Activated CD8-positive, alpha-beta memory T cell treated with anti-CD3 and anti-CD28 coated beads, Interleukin-2, amount 50 U/mL, for 4 hours (primary cell): Measurements from ENCODE around the gene HOXC9.

ENCODE experiments used
- DNase-seq: peaks from one replicate; pipeline ENCODE4 v3.0.0-alpha.2; 2020

The HOXC9 gene

DNA sequence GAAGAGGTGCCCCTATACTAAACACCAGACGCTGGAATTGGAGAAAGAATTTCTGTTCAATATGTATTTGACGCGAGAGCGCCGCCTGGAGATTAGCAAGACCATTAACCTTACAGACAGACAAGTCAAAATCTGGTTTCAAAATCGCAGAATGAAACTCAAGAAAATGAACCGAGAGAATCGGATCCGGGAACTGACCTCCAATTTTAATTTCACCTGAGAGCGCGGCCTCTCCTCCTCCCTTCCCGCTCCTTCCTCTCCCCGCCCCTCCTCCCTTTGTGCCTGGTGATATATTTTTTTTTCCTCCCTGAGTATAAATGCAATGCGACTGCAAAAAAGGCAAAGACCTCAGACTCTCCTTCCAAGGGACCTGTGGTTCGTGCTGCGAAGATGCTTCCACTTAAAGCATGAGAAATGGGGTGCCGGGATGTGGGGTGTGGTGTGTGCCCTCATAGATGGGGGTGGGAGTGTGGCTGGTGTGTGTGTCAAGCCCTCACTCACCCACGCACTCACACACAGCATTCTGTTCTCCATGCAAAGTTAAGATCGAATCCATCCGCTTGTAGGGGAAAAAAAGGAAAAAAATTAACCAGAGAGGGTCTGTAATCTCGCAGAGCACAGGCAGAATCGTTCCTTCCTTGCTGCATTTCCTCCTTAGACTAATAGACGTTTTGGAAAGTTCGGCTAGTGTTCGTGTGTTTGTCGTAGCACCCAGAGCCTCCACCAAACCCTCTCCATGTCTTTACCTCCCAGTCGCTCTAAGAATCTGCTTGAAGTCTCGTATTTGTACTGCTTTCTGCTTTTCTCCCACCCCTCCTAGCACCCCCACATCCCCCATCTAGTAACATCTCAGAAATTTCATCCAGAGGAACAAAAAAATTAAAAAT lies 10.5 kb upstream of the HOXC9 start:
- no peak for DNase-seq

DNA sequence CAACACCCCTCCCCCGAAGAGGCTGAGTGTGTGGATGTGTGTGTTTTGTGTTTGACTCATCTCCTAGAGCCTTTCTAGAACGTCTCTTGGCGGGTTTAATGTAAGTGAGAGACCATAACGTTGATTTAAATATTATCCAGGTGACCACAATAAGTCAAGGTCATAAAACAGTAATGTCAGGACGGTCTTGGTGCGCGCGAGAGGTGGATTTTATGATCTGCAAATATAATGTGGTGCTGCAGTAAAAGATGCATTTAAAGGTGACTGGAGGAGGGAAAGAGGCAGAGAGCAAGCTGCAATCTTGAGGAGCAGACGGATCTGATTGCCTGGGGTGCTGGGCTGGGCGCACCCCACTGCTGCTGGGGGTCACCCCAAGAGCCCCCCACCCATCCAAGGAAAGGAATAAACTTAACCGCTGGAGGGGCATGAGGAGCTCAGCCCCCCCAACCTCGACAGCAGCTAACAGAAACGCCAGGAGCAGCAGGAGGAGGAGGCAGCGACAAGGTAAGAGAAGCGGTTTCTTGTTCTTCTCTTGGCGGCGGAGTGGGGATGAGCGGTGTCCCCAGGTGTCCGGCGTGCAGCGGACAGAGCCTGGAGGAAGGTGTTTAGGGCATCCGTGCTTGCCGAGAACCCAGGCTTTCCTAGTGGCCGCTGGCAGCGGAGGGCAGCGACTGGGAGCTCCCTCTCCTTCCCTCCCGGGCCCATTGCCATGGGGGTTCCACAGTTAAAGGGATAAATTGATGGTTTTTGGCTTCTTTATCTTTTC lies 9.5 kb upstream of the HOXC9 start:
- DNase-seq, result no peak

DNA sequence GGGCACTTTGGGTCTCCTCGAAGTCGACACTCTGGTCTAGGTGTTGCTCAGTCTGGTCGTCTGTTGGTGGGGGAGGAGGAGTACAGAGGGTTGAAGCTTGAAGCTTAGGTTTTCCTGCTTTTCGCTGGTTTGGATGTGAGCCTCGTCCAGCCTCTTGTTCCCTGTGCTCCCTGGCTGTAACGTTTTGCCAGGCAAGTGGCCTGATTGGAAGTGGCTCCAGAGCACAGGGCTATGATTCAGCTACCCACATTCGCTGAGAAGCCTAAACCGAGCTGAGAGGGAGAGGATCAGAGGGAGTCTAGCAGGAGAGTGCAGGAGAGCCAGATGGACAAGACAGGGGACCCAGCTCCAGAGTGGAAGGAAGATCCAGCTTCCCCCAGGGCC lies 8.9 kb upstream of the HOXC9 start:
- no peak for DNase-seq

DNA sequence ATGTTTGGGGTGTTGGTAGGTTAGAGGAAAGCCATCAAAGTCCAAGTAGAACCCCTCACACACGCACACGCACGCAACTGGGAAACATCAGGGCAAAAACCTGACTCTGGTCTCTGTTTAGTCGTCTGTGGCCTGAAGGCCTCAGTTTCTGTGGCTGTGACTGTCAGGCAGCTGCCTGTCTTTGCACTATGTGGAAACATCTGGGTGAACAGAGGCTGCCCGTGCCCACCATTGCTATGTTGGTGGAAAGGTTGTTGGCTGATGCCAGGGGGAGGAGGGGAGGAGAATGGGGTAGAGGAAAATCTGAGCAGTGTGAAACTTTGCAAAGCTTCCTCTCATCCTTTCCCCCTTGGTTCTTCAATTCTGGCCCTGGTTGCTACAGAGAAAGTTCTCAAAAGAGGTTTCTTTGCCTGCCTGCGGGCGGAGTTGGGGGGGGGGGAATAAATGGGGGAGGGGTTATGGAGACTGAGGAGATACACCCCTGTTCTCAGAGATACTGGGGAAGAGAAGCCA lies 7.5 kb upstream of the HOXC9 start:
- DNase-seq, result no peak

DNA sequence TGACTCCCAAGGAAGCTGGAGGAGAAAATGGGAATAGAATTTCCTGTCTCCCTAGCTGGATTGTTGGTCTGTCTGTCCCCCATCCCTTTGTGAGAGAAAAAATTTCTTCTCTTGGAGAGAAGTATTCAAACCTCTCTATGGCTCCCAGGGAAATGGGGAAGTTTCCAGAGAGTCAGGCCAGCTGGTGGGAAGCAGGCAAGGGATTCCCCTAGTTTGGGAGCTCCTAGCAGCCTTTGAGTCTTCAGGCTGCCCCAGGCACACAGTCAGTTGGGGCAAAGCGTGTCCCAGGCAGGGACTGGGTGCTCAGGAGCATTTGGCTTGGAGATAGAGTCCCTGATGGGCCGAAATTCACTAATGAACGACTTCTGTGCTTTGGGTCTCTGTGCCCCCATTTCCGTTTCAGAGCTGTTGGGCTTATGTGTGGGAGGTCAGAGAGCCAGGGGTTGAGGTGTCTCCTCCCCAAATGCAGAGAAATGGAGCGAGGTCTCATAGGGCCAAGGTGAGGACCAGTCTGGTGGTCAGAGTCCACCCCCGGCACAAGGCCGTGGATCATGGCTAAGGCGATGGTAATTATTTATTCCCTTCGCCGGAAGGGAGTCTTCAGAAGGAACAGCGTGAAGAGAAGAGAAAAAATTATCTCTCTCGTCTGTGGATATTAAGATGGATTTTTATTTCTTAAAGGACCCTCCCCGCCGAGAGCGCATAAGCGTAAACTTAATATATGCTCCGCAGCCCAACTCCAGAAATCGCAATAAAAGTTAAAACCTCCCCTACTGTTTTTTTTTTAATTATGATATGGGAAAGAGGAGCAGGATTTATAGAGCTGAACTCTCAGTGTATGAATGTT lies 6.6 kb upstream of the HOXC9 start:
- no peak for DNase-seq

DNA sequence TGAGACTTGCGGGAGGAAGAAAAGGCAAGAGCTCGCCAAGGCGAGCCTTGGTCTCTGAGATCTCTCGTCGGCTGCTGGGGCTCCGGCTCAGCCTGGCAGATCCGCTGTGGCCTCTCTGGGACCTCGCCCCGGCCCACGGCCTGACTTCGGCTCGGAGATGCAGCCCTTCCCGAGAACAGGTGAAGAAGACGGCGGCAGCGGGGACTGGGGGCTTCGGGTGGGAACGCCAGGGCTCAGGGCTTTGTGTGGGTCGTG lies 6.0 kb upstream of the HOXC9 start:
- DNase-seq, result no peak

DNA sequence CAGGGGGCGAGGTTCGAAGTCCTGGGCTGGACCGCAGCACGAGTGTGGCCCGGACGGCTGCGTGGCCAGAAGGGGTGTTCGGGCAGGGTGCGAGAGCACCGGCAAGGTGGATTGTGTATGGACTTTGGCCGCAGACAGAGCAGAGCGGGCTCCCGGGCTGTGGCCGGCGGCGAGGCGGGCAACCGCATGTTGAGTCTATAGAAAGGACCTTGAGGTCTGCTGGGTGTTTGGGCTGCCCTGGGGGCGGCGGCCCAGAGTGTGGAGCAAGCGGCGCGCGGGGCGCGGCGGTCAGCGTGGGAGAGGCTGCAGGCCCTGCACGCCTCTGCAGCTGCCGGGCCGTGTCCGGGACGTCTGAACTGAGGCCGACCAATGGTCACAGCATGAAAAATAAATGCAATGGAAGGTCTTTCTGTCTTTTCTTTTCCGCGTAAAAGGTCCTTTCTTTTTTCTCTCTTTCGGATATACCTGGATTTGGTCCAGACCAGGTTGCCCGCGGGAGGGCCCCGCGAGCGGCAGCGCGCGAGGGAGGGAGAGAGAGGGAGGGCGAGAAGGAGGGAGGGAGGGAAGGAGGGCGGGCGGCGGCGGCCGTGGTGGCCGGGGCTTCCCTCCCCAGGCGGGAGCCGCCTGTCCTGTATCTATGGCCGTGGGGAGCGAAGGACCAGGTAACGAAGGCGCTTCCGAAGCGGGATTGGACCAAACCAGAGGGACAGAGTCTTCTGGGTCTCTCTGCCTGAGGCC lies 5.5 kb upstream of the HOXC9 start:
- DNase-seq, result no peak

DNA sequence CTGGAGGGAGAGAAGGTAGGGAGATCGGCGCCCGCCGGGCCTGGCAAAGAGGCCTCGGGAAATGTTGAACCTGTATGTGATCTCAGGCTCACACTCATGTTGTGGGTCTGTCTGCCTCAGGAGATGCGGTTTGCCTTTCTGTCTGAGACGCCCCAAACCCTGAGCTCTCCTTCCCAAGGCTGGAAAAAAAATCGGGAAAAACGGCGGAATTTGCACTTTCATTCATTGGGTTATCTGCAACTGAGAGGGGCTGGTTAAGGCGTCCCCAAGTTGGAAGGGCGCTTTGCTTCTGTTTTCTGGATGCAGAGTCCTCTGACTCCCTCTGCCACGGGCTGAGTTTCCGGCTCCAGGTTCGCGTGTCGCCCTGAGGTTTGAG lies 5.0 kb upstream of the HOXC9 start:
- DNase-seq, result no peak

DNA sequence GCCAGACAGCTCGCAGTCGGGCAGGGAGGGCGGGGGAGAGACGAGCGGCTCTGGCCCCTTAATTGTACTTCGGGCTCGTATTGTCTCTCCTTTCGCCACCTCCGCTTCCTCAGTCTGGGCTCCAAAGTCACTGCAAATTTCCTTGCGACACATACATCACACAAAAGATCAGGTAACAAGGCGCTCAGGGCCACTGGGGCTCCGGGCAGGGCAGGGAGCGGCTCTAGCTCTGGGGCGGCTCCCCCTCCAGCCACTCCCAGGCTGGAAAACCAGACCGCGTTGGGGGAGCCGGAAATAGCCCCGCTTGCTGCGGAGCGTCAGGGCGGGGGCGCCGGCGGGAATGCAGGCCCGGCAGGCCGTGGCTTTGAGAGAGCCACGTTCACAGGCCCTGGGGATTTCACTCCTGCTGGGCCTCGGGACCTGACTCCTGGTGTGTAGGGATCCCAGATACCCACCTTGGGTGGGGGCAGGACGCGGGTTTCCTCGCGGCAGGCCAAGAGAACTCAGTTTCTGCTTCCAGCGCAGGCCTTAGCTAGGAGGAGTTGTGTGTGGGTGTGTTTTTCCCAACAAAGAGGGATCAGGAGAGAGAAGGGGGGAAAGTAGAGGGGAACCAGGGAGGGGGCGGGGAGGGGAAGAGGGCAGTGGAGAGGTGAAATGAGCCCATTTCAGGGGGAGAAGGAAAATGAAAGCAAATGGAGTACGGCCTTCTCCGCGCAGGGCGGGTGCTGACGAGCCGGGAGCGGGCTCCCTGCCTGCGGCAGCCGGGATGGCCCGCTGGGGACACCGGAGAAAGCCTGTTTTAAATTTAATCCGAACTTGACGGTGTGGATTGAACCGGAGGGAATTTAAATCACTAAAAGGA lies 4.4 kb upstream of the HOXC9 start:
- DNase-seq, result no peak

DNA sequence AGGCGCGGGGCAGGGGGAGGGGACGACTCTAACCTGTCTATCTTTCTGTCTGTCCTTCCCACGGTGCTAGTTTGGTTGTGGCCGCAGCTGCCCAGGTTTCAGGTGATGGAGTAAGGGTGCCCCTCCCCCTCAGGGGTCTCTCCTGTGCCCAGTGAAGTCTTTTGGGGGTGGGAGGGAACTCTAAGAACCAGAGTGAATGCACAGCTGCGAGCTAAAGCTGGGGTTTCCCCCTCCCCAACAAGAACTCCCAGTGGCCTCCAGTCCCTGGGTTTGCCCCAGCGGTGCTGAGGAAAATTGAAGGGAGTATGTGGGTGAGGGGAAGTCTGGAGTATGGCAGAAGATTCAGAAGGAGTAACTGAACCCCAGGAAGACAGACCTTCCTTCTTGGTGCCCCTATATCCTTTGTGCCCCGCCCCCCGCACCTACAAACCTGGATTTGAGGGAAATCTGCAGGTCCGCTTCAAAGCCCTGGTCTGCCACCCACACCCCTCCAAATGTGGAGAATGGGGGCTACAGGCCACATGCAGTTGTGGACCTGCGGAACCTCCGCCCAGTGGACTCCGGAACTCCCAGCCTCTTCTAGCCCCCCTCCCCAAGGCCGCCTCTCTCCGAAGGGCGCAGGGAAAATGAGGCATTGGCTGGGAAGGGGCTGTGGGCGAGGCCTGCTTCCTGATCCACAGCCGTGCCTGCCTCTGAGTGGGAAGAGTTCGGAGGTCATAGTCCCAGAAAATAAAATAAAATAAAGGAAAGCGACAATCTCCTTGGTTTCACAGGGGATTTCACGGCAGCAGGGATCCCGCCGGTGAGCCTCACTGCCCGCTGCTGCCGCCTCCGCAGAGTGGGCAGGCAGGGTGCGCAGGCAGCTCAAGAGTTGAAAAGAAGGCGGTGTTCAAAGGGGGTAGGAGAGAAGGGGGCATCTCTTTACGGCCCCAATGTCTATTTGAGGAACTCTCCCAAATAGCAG lies 3.4 kb upstream of the HOXC9 start:
- DNase-seq, result no peak

DNA sequence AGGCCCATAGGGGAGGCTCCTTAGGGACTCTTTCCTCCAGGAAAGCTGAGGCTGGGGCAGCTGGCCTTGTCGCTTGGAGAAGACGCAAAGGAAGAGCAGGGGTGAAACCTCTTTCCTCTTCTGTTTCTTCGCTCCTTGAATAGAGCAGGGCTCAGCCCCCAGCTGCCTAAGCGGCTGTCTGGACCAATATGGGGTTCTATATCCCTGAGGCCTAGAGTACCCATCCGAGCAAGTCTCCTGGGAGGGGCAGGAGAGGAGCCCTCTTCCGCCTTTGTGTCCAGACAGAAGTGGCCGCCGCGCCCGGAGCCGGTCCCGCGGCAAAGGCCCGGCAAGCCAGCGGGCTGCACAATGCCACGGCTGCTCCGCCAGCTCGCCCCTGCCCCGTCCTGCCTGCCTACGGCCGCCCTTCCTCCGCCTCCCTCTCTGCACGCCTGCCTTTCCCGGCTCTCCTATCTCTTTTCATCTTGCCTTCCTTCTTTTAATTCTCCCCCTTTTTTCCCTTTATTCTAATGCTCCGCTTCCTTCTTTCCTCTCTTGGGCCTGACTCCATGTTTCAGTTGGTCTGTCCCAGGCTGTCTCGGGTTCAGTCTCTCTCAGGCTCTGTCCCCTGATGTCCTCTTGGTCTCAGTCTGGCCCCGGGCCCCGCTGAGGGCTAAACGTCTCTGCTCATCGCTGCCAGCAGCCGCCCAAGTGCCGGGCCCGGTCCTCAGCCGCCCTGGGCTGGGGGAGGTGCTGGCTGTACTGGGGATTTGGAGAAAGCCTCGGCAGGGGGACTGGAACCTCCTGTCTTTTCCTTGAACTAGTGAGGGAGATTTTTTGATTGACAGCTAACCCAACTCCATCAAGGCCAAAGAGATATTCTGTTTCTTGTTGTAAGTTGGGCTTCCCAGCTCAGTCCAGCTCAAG lies 2.5 kb upstream of the HOXC9 start:
- no peak for DNase-seq

DNA sequence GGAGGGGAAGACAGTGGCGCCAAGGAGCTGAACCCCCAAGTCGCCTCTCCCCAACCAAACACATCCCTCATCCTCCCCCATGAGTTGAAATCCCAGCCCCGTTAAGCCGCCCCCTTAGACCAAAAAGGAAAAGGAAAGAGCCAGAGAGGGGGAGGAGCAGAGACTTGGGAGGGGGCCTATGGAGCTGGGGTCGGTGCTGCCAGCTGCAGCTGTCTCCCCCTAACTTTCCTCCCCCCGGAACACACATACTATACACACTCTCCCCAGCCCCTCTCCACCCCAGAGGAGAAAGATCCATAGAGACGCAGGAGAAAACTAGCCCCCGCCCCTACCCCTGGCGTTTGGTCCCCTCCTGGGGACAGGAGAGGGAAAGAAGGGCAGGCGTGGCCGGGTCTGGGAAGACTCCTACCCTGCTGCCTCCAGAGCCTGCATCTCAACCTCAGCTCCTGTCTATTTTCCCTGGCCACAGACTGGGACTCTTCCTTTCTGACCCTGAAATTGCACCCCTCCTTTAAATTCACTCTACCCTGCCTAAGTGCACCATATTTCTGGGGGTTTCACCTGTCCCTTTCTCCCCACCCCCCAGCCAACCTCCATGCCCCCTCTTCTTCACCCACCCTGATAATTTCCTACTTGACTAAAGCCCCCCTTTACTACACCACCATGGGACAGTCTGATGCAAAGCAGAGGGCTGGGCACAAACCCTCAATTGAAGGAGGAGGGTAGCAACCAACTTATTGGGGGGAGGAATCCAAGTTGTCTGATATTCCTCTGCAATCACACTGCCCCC lies 1.7 kb upstream of the HOXC9 start:
- DNase-seq, result no peak

DNA sequence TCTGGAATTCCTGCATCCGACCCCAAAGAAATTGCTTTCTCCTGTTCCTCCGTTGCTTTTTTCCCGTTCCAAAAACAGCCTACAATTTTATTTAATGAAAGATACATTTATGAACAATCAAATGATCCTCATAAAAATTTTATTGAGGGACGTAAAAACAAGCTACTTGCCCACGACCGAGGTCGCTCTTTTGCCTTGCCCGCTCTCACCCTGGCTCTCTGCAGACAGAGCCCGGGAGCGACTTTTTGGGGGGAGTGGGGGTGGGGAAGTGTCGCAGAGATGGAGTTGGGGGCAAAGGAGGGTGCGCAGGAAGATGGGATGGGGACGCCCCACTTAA lies 1.1 kb upstream of the HOXC9 start:
- DNase-seq, result no peak

DNA sequence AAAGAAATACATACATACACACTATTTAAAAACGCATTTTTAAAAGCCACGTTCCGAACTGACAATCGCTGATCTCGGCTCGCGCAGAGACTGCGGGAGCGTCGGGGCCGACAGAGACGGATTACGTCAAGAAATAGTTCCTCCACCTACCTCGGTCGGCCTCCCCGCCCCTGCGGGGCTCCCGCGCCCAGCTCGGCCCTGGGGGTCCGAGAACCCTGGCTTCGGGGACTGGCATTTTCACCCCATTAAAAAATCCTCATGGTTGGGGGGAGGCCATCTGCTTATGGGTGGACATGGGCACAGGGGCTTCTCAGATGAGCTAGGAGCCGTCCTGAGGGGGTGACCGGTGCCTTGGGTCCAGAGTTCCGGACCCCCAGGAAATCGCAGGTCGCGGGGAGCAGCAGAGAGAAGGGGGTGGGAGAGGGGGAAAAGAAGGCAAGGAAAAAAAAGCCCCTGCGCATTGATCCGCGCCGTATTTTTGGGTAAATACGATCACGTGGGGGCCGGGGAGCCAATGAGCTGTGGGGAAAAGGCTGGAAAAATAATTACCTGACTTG lies 324 bp upstream of the HOXC9 start:
- DNase-seq, result no peak

DNA sequence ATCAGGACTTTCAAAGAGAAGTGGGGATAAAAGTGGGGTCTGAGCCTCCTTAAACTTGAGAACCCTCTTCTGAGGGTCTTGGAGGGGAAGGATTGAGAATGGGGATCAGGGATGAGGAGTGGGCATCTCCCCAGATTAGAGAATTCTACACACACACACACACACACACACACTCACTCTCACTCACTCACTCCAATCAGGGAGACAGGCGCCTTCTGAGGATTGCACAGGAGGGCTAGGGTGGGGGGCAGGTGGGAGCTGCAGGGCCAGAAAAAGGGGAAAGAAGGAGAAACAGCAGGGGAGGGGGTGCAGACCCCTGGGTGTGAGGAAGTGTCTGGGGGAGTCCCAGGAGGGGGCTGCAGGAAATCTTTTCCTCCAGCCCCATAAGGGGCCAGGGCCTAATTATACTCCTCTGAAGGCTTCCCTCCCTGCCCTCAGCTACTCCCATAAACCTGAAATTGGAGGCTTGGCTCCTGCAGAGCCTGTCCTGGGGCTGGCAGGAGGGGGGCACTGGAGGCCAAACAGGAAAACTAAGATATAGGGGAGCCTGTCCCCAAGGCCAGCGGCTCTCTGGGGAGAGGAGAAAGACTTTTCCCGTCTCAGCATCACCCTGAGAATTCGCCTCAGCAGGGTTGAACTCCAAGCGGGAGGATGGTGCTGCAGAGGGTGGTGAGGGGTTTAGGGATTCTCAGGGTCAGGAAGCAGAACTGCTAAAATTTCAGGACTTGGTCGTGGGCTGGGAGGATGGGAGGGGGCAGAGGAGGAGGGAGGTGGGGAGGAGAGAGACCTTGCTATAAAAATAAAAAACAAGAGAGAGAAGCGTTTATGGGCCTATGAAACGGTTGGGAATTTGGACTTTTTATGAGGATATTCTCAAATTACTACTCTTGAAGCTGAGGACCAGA lies 1.6 kb downstream of the HOXC9 start:
- DNase-seq, result no peak

DNA sequence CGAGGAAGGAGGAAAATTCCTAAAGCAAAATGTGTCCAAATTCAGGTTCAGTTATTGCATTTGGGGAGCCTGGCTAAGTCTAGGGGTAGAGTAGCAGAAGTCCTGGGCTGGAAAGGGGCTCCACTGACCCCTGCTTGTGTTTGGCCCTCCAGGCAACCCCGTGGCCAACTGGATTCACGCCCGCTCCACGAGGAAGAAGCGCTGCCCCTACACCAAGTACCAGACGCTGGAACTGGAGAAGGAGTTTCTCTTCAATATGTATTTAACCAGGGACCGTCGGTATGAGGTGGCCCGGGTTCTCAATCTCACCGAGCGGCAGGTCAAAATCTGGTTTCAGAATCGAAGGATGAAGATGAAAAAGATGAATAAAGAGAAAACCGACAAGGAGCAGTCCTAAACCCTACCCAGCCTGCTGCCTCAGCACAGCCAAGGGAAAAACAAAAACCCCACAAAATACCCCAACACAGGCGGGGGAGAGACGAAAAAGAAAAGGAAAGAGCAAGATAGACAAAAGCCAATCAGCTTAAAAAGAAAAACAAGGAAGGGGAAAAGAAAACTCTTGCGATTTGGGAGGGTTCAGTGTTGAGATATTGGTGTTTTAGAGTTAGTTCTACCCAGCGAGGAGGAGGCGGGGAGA lies 2.4 kb downstream of the HOXC9 start:
- DNase-seq, result no peak

DNA sequence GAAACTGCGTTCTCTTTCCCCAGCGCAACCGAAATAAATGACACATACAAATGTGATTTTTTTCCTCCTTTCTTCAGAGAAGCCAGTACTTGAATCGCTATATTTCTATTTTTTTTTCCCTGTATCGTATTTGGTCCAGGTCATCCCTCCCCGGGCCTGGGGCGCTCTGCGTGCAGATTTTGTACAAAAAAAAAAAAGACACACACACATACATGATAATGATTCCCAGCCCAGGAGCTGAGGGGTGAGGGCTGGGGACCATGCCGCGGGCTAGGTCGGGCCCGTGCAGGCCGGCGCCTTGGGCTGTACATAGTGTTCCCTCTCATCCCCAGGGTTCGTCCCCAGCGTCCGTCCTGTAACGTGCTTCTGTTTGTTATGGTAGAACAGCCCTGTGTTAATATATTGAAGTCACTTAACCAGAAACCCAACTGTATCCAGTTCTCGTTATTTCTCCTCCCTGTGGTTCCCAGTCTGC lies 3.0 kb downstream of the HOXC9 start:
- no peak for DNase-seq
